HEK293 (cell line): ENCODE data around the gene ANKH.

Source experiments
- SCRT2 ChIP-seq: fragments of 450-650 bp; formaldehyde crosslinking; IDR thresholded peaks from 2 replicates; pipeline ENCODE4 v1.5.1; 2016; ENCODE audit warnings: missing biosample characterization, missing genetic modification characterization
- TCF7L2 ChIP-seq: IDR thresholded peaks from 2 replicates; pipeline ENCODE4 v1.6.1; 2011; ENCODE audit warnings: low read depth, mild to moderate bottlenecking, inconsistent platforms, low read length, moderate library complexity, borderline replicate concordance
- YY1 ChIP-seq: fragments of 450-650 bp; formaldehyde crosslinking; IDR thresholded peaks from 2 replicates; pipeline ENCODE4 v1.5.1; 2018; ENCODE audit warnings: missing biosample characterization, missing genetic modification characterization
- ZNF311 ChIP-seq: fragments of 450-650 bp; formaldehyde crosslinking; IDR thresholded peaks from 2 replicates; pipeline ENCODE4 v1.5.1; 2017; ENCODE audit warnings: missing biosample characterization, missing genetic modification characterization, borderline replicate concordance
- ZNF561 ChIP-seq: fragments of 450-650 bp; IDR thresholded peaks from 2 replicates; pipeline ENCODE4 v1.5.1; 2018; ENCODE audit warnings: missing biosample characterization, missing genetic modification characterization, borderline replicate concordance
- TF ChIP-seq, protein P1 (sequence below): fragments of 450-650 bp; formaldehyde crosslinking; IDR thresholded peaks from 2 replicates; pipeline ENCODE4 v1.5.1; 2016; ENCODE audit warnings: missing biosample characterization, missing genetic modification characterization
- TF ChIP-seq, protein P2 (sequence below): fragments of 450-650 bp; formaldehyde crosslinking; IDR thresholded peaks from 2 replicates; pipeline ENCODE4 v1.5.1; 2016; ENCODE audit warnings: missing biosample characterization, missing genetic modification characterization, low read depth
- TF ChIP-seq, protein P3 (sequence below): fragments of 450-650 bp; formaldehyde crosslinking; IDR thresholded peaks from 2 replicates; pipeline ENCODE4 v1.5.1; 2016; ENCODE audit warnings: missing biosample characterization, missing genetic modification characterization
- TF ChIP-seq, protein P4 (sequence below): fragments of 450-650 bp; formaldehyde crosslinking; IDR thresholded peaks from 2 replicates; pipeline ENCODE4 v1.5.1; 2016; ENCODE audit warnings: missing biosample characterization, missing genetic modification characterization
- TF ChIP-seq, protein P5 (sequence below): fragments of 450-650 bp; formaldehyde crosslinking; IDR thresholded peaks from 2 replicates; pipeline ENCODE4 v1.5.1; 2016; ENCODE audit warnings: missing biosample characterization, missing genetic modification characterization

DNA sequence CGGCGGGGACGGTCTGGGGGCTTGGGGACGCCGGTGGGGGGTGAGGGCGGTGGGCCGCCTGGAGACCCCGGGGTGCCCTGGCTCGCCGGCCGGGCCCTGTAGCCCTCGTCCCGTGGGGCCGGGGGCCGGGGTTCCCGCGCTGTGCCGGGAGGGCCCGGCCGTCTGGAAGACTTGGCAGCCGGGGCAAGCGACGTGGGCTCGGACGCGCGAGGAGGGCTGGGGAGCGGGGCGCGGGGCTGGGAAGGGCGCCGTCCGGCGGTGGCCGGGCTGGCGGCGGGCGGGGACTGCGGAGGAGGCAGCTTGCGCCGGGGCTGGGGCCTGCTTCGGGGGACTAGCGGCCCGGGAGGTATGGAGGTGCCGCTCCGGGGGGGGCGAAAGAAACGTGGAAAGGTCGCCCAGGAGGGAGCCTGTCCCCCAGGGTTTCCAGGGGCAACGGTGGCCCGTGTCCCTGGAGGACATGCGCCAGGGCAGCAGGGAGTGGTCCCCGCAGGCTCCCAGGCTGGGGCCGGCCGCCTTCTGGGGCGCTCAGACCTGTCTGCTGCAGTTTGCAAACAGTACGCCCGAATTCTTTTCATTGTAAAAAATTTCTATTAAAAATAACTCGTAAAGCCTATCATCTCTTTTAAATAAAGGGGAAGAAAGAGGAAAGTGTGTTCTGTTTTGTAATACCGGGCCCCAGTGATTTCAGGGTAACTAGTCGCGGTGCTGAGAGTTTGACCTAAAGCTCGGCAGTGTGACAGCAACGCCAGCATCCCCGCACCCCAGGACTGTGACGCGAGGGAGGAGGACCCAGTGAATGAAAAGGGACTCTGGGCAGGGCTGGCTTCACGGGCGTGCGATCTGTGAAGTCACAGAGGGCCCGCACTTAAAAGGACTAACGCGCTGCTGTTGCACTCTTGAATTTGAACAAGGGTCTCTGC, 752 bp upstream of the ANKH start:
- TF ChIP-seq TCF7L2, result no peak
- TF ChIP-seq, protein P1, sequence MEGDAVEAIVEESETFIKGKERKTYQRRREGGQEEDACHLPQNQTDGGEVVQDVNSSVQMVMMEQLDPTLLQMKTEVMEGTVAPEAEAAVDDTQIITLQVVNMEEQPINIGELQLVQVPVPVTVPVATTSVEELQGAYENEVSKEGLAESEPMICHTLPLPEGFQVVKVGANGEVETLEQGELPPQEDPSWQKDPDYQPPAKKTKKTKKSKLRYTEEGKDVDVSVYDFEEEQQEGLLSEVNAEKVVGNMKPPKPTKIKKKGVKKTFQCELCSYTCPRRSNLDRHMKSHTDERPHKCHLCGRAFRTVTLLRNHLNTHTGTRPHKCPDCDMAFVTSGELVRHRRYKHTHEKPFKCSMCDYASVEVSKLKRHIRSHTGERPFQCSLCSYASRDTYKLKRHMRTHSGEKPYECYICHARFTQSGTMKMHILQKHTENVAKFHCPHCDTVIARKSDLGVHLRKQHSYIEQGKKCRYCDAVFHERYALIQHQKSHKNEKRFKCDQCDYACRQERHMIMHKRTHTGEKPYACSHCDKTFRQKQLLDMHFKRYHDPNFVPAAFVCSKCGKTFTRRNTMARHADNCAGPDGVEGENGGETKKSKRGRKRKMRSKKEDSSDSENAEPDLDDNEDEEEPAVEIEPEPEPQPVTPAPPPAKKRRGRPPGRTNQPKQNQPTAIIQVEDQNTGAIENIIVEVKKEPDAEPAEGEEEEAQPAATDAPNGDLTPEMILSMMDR, result no peak; the same call in 1 of the 2 replicates
- TF ChIP-seq, protein P2, sequence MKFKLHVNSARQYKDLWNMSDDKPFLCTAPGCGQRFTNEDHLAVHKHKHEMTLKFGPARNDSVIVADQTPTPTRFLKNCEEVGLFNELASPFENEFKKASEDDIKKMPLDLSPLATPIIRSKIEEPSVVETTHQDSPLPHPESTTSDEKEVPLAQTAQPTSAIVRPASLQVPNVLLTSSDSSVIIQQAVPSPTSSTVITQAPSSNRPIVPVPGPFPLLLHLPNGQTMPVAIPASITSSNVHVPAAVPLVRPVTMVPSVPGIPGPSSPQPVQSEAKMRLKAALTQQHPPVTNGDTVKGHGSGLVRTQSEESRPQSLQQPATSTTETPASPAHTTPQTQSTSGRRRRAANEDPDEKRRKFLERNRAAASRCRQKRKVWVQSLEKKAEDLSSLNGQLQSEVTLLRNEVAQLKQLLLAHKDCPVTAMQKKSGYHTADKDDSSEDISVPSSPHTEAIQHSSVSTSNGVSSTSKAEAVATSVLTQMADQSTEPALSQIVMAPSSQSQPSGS (tag by site-specific recombination), result no peak
- TF ChIP-seq ZNF561, result no peak; the same call in 1 of the 2 replicates
- TF ChIP-seq, protein P3, sequence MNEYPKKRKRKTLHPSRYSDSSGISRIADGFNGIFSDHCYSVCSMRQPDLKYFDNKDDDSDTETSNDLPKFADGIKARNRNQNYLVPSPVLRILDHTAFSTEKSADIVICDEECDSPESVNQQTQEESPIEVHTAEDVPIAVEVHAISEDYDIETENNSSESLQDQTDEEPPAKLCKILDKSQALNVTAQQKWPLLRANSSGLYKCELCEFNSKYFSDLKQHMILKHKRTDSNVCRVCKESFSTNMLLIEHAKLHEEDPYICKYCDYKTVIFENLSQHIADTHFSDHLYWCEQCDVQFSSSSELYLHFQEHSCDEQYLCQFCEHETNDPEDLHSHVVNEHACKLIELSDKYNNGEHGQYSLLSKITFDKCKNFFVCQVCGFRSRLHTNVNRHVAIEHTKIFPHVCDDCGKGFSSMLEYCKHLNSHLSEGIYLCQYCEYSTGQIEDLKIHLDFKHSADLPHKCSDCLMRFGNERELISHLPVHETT (tag by site-specific recombination), result no peak
- no peak for TF ChIP-seq ZNF311 (tag by site-specific recombination)
- TF ChIP-seq, protein P4, sequence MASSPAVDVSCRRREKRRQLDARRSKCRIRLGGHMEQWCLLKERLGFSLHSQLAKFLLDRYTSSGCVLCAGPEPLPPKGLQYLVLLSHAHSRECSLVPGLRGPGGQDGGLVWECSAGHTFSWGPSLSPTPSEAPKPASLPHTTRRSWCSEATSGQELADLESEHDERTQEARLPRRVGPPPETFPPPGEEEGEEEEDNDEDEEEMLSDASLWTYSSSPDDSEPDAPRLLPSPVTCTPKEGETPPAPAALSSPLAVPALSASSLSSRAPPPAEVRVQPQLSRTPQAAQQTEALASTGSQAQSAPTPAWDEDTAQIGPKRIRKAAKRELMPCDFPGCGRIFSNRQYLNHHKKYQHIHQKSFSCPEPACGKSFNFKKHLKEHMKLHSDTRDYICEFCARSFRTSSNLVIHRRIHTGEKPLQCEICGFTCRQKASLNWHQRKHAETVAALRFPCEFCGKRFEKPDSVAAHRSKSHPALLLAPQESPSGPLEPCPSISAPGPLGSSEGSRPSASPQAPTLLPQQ (tag by site-specific recombination), result peak; percentile 48; the same call in 1 of the 2 replicates
- TF ChIP-seq, protein P5, sequence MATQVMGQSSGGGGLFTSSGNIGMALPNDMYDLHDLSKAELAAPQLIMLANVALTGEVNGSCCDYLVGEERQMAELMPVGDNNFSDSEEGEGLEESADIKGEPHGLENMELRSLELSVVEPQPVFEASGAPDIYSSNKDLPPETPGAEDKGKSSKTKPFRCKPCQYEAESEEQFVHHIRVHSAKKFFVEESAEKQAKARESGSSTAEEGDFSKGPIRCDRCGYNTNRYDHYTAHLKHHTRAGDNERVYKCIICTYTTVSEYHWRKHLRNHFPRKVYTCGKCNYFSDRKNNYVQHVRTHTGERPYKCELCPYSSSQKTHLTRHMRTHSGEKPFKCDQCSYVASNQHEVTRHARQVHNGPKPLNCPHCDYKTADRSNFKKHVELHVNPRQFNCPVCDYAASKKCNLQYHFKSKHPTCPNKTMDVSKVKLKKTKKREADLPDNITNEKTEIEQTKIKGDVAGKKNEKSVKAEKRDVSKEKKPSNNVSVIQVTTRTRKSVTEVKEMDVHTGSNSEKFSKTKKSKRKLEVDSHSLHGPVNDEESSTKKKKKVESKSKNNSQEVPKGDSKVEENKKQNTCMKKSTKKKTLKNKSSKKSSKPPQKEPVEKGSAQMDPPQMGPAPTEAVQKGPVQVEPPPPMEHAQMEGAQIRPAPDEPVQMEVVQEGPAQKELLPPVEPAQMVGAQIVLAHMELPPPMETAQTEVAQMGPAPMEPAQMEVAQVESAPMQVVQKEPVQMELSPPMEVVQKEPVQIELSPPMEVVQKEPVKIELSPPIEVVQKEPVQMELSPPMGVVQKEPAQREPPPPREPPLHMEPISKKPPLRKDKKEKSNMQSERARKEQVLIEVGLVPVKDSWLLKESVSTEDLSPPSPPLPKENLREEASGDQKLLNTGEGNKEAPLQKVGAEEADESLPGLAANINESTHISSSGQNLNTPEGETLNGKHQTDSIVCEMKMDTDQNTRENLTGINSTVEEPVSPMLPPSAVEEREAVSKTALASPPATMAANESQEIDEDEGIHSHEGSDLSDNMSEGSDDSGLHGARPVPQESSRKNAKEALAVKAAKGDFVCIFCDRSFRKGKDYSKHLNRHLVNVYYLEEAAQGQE, result 0 out of 2 replicates have a peak, but pooled peaks have one; percentile 9
- TF ChIP-seq YY1 (tag by site-specific recombination), result no peak; the same call in 1 of the 2 replicates
- TF ChIP-seq SCRT2 (tag by site-specific recombination), result no peak
